PFSK-1 (cell line): Measurements from ENCODE around the gene CLDN6.

ENCODE experiments used
- POLR2AphosphoS5 ChIP-seq: IDR thresholded peaks from 2 replicates; pipeline ENCODE4 v1.6.1; 2012; ENCODE audit warnings: low read depth, mild to moderate bottlenecking, control low read depth, low read length, moderate library complexity
- SIN3A ChIP-seq: IDR thresholded peaks from 2 replicates; pipeline ENCODE4 v1.6.1; 2012; ENCODE audit warnings: mild to moderate bottlenecking, low read length, moderate library complexity, borderline replicate concordance; ENCODE audit not compliant: insufficient read depth
- TAF1 ChIP-seq: IDR thresholded peaks from 2 replicates; pipeline ENCODE4 v1.6.1; 2012; ENCODE audit warnings: low read length, control low read depth, borderline replicate concordance; ENCODE audit not compliant: insufficient read depth
- TF ChIP-seq, protein P1 (sequence below), 2 experiments: IDR thresholded peaks; 2 replicates each; pipeline versions ENCODE4 v1.6.1 to v1.8.0; 2011 to 2012; ENCODE audit warnings: low read depth in 2 of 2, low read length in 2 of 2, control low read depth in 1 of 2, inconsistent platforms in 1 of 2, mild to moderate bottlenecking in 1 of 2, moderate library complexity in 1 of 2; ENCODE audit not compliant: insufficient read depth in 1 of 2

GRCh38 chr16:2981177-2981898, 36.6 kb downstream of the CLDN6 start:
- no peak for TF ChIP-seq POLR2AphosphoS5
- TF ChIP-seq SIN3A: no peak
- TF ChIP-seq, protein P1, sequence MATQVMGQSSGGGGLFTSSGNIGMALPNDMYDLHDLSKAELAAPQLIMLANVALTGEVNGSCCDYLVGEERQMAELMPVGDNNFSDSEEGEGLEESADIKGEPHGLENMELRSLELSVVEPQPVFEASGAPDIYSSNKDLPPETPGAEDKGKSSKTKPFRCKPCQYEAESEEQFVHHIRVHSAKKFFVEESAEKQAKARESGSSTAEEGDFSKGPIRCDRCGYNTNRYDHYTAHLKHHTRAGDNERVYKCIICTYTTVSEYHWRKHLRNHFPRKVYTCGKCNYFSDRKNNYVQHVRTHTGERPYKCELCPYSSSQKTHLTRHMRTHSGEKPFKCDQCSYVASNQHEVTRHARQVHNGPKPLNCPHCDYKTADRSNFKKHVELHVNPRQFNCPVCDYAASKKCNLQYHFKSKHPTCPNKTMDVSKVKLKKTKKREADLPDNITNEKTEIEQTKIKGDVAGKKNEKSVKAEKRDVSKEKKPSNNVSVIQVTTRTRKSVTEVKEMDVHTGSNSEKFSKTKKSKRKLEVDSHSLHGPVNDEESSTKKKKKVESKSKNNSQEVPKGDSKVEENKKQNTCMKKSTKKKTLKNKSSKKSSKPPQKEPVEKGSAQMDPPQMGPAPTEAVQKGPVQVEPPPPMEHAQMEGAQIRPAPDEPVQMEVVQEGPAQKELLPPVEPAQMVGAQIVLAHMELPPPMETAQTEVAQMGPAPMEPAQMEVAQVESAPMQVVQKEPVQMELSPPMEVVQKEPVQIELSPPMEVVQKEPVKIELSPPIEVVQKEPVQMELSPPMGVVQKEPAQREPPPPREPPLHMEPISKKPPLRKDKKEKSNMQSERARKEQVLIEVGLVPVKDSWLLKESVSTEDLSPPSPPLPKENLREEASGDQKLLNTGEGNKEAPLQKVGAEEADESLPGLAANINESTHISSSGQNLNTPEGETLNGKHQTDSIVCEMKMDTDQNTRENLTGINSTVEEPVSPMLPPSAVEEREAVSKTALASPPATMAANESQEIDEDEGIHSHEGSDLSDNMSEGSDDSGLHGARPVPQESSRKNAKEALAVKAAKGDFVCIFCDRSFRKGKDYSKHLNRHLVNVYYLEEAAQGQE (IDR thresholded peaks at IDR 0.05; ENCODE audit: insufficient read depth in 1 of 2, low read depth in 2 of 2, low read length in 2 of 2): no peak
- TF ChIP-seq TAF1: no peak
